GM13977 (cell line): ENCODE data around the gene ACADS.

ENCODE experiments used
- DNase-seq: peaks from one replicate; pipeline ENCODE4 v3.0.0; 2012; ENCODE audit warnings: low spot score
- in situ Hi-C: fragments of 300-500 bp; cut with MboI; formaldehyde crosslinking; loops from one replicate; pipeline ENCODE4 v1.12.0; 2022; ENCODE audit warnings: low sequenced_read_pairs, low pct_unique_long_range_greater_than_20kb, mixed read lengths, inconsistent platforms; ENCODE audit not compliant: unreplicated experiment
- TF ChIP-seq, protein P1 (sequence below): IDR thresholded peaks from 2 replicates; pipeline ENCODE4 v1.5.1; 2012; ENCODE audit warnings: mild to moderate bottlenecking, control low read depth; ENCODE audit not compliant: insufficient read depth; ENCODE audit errors: extremely low read depth, missing control alignments

The ACADS gene

DNA sequence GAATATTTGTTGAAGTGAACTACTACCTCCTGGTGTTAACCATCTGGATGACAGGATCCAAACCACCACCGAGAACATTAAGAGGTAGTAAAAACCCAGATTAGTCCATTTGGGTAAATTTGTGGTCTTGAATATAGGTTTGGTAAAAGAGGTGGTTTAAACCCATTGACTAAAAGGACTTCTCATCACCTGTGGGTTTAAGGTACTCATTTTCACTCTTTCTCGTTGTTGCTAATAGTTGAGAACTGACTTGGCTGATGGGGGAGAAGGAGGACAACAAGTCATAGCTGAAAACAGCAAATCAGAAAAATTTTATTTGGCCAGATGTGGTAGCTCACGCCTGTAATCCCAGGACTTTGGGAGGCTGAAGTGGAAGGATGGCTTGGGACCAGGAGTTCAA lies 59.2 kb downstream of the ACADS start:
- TF ChIP-seq, protein P1, sequence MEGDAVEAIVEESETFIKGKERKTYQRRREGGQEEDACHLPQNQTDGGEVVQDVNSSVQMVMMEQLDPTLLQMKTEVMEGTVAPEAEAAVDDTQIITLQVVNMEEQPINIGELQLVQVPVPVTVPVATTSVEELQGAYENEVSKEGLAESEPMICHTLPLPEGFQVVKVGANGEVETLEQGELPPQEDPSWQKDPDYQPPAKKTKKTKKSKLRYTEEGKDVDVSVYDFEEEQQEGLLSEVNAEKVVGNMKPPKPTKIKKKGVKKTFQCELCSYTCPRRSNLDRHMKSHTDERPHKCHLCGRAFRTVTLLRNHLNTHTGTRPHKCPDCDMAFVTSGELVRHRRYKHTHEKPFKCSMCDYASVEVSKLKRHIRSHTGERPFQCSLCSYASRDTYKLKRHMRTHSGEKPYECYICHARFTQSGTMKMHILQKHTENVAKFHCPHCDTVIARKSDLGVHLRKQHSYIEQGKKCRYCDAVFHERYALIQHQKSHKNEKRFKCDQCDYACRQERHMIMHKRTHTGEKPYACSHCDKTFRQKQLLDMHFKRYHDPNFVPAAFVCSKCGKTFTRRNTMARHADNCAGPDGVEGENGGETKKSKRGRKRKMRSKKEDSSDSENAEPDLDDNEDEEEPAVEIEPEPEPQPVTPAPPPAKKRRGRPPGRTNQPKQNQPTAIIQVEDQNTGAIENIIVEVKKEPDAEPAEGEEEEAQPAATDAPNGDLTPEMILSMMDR, result no peak
- in situ Hi-C loops, result no loop called here
- no peak for DNase-seq

DNA sequence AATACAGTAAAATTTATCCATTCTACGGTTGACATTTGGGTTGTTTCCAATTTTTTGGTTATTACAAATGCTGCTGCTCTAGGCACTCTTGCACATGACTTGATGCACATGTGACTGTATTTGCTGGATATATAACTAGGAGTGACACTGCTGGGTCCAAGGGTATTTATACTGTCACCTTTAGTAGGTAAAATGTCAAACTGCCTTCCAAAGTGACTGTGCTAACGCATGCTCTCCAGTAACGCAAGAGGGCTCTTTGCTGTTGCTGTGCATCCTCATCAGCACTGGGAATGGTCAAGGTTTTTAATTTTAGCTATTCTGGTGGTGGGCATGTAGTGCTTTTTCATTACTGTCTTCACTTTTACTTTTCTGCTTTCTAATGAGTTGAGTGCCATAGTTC lies 62.3 kb downstream of the ACADS start:
- TF ChIP-seq, protein P1, result no peak
- in situ Hi-C loops, result no loop called here
- DNase-seq, result no peak
